HG03558 (cell line): ENCODE measurements around the gene UST.

ENCODE experiments used
- ATAC-seq: cut with Tn5 transposase; IDR thresholded peaks from one replicate; pipeline ENCODE4 v1.9.1; 2021; ENCODE audit warnings: moderate number of reproducible peaks; ENCODE audit not compliant: unreplicated experiment; ENCODE audit errors: extremely low read depth

UST gene

DNA sequence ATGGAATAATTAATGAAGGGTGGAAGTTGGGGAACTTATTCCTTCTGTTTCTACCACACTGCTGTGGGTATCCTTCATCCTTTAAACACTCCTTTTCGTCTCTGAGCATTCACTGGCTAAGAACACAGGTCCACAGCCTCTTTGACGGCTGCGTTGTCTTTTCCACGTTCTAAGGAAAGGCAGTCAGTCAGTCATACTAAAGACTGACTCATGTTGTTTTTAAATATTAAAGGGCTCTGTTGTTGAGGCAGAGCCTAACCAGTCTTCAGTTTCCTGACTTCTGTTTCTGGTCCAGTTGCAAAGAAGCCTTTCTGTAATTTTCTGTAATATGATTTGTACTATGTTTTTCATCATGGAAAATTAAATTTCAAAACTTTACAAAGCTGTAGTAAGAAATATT is 48.0 kb downstream of the UST start:
- ATAC-seq: no peak

DNA sequence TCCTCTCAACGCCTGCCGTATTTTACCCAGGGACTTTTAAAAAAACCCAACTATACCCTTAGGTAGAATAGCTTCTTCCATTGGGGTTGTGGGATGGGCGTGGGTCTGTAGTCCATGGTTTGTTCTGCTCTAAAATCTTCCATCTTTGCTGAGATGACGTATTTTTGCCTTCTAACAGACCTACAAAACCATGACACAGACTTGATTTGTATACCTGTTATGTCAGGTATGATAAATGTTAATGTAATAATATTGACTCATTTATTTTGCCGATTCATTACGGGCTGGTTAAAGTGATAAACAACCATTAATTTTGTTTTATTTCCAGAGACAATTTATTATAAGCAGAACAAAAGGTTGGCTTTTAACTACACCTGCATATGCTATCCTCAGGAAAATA is 48.7 kb downstream of the UST start:
- no peak for ATAC-seq

DNA sequence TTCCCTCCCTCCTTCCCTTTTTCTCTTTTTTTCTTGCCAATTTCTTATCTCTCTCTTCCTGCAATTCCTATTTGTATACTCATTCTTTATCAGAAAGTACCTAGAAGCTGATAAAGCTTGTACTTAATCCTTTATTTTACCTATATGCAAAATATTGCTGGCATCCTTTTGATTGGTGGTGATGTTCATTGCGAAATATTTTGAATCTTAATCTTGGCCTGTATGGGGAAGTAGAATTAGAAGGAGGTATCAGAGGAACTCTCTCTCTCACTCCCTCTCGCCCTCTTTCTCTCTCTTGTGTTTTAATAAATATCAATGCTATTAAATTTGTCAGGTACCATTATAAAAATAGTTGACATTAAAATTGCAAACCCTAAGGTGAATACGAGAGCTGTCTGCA is 52.8 kb downstream of the UST start:
- ATAC-seq: no peak

DNA sequence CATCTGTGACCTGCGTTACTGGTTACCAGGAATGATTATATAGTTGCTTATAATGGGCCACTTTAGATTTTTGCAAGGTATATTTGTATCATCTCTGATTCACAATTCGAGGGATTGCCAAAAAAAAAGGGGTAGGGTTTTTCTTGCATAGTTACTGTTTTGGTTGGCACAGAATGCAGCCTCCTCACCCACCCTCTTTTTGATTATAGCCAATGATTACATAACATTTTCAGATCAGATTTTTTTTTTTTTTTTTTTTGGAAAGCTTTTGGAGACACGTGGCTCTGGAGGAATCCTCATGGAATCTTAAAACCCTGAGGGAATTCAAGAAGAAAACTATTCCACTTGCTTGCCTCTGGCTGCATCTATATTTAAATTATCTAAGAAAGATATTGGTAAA is 53.7 kb downstream of the UST start:
- ATAC-seq: no peak

DNA sequence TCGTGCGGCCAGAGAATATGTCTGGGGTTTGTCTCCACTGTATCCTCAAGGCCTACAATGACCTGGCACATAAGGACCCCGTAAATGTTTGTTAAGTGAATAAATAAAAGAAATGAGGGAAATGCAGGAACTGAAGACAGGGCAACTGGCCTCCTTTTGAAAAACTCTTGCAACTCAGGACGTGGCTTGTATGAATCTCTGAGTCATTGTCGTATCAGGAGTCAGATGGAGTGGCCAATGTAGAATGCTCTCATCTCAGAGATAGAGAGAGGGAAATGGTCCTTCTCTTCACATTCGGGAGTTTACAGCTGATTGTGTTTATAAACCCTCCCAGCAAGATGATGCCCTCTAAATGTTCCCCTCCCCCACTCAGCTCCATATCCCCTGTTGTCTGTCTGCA is 57.1 kb downstream of the UST start:
- no peak for ATAC-seq

DNA sequence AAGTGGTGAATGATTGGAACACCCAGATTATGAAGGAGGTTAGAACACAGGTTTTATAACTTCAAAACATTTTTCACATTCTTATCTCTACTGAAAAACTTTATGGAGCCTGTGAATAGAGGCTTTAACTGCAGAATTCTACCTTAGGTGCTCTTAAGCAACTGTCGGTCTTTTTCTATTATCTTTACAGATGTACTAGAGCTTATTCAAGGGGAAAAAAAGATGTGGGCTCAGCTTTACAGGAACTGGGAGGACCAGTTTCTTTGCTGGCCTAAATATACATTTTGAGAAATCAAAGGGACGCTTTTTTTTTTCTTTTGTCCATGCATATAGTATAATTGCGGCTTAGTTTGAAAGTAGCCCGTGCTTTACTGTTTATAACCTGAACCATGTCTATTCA is 58.9 kb downstream of the UST start:
- ATAC-seq: no peak

DNA sequence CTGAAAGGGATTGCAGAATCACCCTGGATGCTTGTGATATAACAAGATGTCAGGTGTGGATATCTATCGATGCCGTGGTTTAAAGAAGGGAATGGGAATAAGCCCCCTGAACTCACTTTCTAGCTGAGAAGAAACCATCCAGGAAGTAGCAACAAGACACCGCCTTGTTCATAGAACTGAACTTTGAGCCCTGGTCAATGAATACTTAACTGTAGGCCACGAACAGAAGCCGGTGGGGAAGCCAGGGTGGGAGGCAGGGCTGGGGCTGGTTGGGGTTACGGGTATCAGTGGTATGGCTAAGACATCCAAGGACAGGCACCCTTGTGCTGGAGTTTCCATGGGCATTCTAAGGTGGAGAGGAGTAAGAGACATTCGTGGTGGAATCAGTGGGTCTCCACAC is 61.0 kb downstream of the UST start:
- no peak for ATAC-seq

DNA sequence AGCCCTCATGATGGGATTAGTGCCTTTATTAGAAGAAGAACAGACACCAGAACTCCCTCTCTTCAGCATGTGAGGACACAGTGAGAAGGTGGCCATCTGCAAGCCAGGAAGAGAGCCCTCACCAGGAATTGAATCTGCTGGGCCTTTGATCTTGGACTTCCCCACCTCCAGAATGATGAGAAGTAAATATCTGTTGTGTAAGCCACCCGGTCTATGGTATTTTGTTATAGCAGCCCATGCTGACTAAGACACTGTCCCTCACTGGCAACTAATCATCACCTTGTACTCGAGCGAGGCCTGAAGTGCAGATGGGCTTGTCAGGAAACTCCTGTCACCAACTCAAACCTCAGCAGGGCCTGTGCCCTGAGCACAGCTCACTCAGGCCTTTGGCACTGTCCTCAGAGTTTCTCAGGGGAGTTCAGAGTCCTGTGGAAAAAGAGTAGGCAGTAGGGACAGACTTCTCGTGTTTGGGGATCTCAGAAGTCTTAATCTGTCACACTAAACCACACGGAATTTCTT is 62.0 kb downstream of the UST start:
- ATAC-seq: no peak

DNA sequence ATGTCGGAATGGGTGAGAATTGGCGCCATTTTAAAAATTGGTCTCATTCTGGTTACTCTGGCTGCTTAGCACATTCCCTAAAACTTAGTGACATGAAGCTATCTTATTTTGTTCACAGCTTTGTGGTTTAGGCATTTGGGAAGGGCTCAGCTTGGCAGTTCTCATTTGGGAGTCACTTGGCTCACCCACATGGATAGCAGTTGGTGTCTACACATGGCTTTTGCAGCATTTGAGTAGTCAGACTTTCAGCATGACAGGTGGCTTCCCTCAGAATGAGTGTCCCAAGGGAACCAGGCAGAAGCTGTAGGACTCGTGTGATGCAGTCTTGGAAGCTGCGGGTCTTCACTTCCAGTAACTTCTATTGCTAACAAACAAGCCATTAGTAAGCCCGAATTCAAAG is 64.6 kb downstream of the UST start:
- ATAC-seq: no peak

DNA sequence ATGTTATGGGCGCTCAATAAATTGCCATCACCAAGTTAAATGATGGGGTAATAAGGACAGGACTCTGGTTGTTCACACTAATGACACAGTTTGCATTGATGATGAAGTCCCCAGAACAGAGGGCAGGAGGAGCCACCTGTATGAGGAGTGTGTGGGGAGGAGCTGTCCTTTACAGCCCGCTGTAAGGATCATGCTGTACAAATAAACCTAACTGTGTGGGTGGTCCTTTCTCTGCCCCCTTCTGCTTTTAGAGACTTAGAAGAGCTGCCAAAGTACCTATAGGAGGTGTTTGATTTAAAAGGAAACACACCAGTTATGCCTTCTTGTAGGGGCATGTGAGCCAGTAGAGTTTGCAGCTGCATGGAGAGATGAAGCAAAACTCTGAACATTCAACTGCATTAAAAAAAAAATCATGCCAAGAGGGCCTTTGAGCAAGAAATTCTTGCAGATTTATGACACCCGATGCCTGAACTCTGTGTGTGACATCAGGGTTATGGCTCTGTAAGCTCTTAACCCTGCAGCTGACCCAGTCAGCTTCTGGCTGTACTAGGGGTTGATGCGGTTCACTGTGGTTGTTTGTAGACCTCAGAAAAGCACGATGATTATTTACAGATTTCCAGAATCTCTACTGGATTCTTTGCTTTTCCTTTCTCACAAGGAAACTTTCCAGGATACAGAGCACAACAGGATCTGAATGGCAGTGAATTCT is 67.4 kb downstream of the UST start:
- no peak for ATAC-seq

DNA sequence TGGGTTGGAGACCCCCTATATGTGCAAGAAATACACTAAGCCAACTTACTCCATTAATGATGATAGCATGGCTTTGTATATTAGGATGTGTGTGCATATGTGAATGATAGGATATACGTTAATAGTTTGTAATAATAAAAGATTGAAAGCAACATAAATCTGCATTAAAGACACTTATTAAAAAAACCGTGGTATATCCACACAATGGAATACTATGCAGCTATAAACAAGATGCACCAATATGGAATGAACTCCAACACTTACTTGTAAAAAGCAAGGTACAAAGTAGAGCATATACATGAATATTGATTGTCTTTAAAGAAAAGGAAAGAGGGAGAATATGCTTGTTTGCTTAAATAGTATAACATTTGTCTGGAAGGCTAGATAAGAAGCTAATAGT is 68.0 kb downstream of the UST start:
- ATAC-seq: no peak

DNA sequence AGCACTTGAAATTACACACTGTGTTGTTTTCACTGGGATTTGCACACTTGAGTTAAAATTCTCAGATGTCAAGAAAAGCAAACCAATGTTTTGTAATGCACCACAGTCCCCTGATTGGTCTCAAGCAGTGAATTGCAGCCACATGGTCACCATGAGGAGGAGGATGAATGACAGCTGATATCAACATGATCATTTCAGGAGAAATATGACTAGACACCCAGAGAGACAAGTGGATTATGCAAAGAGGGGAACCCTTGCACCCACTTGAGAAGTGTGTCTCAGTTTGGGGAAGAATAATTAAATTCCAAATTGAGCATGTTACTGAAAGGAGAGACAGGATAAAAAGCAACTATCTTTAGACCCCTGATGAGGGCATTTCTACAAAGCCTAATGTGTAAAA is 69.3 kb downstream of the UST start:
- ATAC-seq: no peak

DNA sequence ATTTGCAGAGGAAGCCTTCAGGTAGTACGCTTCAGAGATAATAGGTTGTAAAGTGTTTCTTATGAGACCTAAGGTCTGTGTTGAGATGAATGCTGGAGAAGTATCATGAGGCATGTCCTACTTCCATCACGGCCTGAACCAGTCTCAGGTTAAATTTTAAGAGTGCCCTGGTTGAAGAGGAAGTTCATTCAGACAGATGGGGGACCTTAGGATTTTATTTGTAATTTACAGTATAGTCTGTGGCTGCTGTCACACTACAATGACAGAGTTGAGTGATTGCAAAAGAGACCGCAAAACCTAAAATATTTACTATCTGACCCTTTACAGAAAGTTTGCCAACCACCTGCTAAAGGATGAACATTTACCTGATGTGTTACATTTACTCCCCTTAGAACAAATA is 70.9 kb downstream of the UST start:
- ATAC-seq: no peak

DNA sequence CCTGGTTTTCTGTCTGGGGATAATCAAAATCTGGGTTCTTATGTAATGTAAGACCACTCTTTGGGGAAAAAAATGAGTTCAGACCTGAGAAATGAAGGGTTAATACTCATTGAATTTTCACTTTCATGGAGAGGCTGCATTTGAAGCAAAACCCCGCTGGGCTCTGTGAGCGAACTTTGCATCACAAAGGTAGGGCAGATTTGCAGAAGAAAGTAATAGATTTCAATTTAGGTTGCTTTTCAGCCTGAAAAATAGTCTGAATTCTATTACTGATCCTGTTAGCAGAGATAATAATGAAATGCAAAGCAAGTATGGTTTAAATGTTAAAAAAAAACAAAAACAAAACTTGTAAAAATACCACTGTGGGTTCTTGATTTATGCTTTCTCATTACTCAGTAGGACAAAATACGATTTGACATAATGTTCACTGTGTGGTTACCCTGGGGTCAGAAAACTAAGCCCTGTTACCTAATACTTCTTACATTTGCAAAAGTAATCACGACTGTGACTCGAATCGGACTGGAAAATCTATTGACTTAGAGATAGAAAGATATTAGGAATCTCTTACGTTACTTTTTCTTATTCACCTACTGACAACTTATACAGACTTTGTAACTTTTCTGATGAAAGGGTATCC is 72.2 kb downstream of the UST start:
- no peak for ATAC-seq

DNA sequence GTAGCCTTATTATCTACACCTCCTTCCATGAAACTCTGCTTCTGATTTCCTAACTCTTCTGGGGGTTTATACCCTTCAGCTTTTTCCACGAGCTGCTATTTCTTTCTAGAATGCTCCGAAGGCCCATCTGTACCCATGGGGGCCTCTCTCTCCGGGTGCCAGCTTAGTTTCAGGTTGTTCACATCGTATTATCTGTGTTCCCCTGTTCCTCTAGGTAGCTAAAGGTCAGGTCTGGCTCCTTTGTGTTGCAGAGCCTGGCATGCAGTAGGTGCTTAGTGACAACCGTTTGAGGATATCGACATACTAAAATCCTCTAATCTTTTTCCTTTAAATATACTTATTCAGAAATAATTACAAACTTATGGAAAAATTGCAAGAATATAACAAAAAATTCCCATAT is 73.0 kb downstream of the UST start:
- ATAC-seq: no peak

DNA sequence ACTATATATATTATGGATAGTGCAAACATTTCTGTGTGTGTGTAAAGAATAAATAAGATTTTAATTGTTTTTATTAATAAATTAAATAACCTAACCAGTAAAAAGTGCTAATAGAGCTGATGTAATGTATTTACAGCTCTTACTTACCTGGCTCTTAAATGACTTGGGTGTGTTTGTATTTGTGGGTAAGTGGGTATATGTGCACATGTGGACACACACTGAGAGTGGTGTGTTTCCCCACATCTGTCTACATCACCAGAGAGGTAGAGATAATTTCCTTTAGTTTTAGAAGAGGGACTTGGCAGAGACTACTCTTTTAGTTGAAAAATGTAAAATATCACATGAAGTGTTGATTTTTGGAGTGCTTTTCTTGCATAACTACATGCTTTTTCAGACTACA is 76.0 kb downstream of the UST start:
- ATAC-seq: no peak

DNA sequence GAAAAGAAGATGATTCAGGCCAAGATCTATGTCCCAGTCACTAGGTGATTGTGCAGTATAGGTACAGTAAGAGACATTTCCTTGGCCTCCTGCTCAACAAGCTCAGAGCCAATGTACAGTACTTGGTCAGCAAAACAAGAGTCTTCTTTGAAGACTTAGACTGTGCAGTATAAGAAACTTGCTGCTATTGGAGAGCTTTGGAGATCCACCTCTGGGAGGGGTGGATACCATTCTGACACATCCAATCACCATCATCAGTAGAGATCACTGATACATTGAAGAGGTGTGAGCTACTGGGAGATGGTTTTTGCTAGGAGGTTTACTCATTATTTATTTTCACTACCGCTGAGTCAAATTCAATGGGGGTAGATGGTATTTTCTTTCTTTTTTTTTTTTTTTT is 77.5 kb downstream of the UST start:
- ATAC-seq: no peak

DNA sequence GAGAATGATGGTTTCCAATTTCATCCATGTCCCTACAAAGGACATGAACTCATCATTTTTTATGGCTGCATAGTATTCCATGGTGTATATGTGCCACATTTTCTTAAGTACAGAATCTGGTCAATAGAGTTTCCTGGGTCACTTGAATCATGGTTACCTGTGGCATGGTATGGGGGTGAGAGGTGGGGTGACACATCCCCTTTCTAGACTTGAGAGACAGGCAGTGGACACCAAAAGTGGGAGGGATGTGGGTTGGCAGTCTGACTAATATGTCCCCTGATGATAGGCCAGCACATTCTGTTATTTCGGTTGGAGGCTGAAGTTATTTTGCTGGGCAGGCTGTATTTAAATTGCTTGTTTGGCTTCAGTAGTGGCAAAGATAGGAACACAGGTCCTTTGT is 78.1 kb downstream of the UST start:
- no peak for ATAC-seq

DNA sequence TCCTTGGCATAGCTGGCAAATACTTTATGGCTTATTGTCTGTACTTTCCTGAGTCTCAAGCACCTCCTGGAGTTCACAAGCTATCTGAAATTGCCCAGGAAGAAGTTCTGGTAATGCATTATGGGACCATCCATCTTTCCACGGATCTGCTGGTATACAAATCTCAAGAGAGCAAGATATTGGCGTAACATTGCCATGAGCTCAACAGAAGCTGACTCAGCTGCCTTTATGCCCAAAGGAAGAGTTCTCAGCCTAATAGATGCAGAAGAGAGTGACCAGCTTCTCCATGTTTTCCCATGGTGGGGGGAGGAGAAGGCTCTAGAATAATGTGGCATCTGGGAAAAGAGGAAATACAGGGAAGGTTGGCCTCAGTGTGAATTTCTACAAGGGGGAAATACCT is 78.7 kb downstream of the UST start:
- ATAC-seq: no peak

DNA sequence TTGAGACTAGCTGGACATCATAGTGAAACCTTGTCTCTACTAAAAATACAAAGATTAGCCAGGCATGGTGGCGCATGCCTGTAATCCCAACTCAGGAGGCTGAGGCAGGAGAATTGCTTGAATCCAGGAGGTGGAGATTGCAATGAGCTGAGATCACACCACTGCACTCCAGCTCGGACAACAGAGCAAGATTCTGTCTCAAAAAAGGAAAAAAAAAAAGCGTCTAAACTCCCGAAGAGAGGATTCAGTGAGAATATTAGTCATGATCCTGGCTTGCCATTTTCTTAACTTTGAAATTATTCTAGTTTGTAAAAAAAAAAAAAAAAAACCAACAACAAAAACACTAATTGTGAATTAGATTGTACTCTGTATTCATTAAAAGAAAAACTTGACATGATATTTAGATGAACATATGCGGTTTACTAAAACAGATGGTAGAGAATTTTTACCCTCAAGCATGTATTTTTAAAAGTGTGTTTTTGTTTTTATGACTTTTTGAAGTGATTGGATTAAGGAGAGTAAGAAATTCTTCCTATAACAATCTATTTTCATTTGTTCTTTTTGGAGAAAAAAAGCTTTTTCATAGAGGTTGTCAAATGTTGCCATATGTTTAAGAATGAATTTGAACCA is 80.7 kb downstream of the UST start:
- no peak for ATAC-seq

DNA sequence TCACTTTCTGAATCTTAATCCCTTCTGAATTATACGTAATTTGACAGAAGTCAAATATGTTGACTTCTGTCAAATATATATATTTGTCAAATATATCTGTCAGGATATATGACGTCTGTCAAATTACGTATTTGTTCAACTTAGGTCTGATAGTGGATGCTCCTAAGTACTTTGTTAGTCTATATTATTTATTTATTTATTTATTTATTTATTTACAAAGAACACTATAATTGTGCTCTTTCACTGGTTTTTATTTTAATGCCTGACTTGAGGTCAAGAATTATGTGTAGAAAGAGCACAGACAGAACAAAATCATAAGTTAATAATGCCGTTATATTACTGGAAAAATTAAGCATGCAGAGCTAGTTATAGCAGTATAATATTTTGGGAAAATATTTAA is 81.2 kb downstream of the UST start:
- ATAC-seq: no peak
